ENCODE measurements around the gene SSTR3.

The SSTR3 gene

DNA sequence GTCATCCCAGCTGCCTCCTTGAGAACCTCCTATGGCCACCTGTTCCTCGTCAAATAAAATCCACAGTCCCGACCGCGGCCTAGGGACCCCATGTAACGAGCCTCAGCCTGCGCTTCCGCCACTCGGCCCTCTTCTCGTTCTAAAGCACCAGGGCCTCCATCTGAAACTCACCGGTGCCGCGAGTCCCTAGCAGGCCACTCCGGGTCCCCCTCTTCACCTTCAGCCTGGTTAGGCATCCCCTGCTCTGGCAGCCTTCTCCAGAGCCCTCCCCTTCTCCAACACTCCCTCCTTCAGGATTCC is 2.4 kb upstream of the SSTR3 start:
- no peak for TF ChIP-seq RARB (CRISPR knock-in tag; IDR thresholded peaks at IDR 0.05)
- TF ChIP-seq SNAI2 (CRISPR knock-in tag; IDR thresholded peaks at IDR 0.05): no peak
- TF ChIP-seq ZNF70 (CRISPR knock-in tag; IDR thresholded peaks at IDR 0.05): no peak
- TF ChIP-seq BACH2 (CRISPR knock-in tag; IDR thresholded peaks at IDR 0.05; ENCODE audit: borderline replicate concordance): no peak
- TF ChIP-seq ZNF8 (CRISPR knock-in tag; IDR thresholded peaks at IDR 0.05): no peak
- no peak for TF ChIP-seq ZFP3 (CRISPR knock-in tag; IDR thresholded peaks at IDR 0.05)
- TF ChIP-seq TOX (CRISPR knock-in tag; IDR thresholded peaks at IDR 0.05; ENCODE audit: borderline replicate concordance): no peak
- TF ChIP-seq ARNTL (CRISPR knock-in tag; IDR thresholded peaks at IDR 0.05; ENCODE audit: borderline replicate concordance, low read depth): no peak
- no peak for TF ChIP-seq ZFP30 (CRISPR knock-in tag; IDR thresholded peaks at IDR 0.05)
- TF ChIP-seq ISL1 (CRISPR knock-in tag; IDR thresholded peaks at IDR 0.05): no peak
- TF ChIP-seq, protein P1, sequence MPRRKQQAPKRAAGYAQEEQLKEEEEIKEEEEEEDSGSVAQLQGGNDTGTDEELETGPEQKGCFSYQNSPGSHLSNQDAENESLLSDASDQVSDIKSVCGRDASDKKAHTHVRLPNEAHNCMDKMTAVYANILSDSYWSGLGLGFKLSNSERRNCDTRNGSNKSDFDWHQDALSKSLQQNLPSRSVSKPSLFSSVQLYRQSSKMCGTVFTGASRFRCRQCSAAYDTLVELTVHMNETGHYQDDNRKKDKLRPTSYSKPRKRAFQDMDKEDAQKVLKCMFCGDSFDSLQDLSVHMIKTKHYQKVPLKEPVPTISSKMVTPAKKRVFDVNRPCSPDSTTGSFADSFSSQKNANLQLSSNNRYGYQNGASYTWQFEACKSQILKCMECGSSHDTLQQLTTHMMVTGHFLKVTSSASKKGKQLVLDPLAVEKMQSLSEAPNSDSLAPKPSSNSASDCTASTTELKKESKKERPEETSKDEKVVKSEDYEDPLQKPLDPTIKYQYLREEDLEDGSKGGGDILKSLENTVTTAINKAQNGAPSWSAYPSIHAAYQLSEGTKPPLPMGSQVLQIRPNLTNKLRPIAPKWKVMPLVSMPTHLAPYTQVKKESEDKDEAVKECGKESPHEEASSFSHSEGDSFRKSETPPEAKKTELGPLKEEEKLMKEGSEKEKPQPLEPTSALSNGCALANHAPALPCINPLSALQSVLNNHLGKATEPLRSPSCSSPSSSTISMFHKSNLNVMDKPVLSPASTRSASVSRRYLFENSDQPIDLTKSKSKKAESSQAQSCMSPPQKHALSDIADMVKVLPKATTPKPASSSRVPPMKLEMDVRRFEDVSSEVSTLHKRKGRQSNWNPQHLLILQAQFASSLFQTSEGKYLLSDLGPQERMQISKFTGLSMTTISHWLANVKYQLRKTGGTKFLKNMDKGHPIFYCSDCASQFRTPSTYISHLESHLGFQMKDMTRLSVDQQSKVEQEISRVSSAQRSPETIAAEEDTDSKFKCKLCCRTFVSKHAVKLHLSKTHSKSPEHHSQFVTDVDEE (CRISPR knock-in tag; IDR thresholded peaks at IDR 0.05): no peak
- TF ChIP-seq, protein P2, sequence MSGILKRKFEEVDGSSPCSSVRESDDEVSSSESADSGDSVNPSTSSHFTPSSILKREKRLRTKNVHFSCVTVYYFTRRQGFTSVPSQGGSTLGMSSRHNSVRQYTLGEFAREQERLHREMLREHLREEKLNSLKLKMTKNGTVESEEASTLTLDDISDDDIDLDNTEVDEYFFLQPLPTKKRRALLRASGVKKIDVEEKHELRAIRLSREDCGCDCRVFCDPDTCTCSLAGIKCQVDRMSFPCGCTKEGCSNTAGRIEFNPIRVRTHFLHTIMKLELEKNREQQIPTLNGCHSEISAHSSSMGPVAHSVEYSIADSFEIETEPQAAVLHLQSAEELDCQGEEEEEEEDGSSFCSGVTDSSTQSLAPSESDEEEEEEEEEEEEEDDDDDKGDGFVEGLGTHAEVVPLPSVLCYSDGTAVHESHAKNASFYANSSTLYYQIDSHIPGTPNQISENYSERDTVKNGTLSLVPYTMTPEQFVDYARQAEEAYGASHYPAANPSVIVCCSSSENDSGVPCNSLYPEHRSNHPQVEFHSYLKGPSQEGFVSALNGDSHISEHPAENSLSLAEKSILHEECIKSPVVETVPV (CRISPR knock-in tag; IDR thresholded peaks at IDR 0.05): no peak
- TF ChIP-seq OSR1 (CRISPR knock-in tag; IDR thresholded peaks at IDR 0.05): no peak
- TF ChIP-seq, protein P3, sequence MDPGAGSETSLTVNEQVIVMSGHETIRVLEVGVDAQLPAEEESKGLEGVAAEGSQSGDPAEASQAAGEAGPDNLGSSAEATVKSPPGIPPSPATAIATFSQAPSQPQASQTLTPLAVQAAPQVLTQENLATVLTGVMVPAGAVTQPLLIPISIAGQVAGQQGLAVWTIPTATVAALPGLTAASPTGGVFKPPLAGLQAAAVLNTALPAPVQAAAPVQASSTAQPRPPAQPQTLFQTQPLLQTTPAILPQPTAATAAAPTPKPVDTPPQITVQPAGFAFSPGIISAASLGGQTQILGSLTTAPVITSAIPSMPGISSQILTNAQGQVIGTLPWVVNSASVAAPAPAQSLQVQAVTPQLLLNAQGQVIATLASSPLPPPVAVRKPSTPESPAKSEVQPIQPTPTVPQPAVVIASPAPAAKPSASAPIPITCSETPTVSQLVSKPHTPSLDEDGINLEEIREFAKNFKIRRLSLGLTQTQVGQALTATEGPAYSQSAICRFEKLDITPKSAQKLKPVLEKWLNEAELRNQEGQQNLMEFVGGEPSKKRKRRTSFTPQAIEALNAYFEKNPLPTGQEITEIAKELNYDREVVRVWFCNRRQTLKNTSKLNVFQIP (CRISPR knock-in tag; IDR thresholded peaks at IDR 0.05; ENCODE audit: borderline replicate concordance, low read depth): no peak
- no peak for TF ChIP-seq ZNF565 (CRISPR knock-in tag; conservative IDR thresholded peaks at IDR 0.05; ENCODE audit: low read depth)
- no peak for TF ChIP-seq CSDC2 (CRISPR knock-in tag; IDR thresholded peaks at IDR 0.05)
- no peak for TF ChIP-seq ESRRG (CRISPR knock-in tag; IDR thresholded peaks at IDR 0.05)
- TF ChIP-seq PPARA (CRISPR knock-in tag; IDR thresholded peaks at IDR 0.05; ENCODE audit: borderline replicate concordance): no peak
- TF ChIP-seq, protein P4, sequence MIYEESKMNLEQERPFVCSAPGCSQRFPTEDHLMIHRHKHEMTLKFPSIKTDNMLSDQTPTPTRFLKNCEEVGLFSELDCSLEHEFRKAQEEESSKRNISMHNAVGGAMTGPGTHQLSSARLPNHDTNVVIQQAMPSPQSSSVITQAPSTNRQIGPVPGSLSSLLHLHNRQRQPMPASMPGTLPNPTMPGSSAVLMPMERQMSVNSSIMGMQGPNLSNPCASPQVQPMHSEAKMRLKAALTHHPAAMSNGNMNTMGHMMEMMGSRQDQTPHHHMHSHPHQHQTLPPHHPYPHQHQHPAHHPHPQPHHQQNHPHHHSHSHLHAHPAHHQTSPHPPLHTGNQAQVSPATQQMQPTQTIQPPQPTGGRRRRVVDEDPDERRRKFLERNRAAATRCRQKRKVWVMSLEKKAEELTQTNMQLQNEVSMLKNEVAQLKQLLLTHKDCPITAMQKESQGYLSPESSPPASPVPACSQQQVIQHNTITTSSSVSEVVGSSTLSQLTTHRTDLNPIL (CRISPR knock-in tag; IDR thresholded peaks at IDR 0.05; ENCODE audit: low read depth): no peak
- no peak for TF ChIP-seq ZC3H10 (CRISPR knock-in tag; IDR thresholded peaks at IDR 0.05)
- no peak for ATAC-seq

DNA sequence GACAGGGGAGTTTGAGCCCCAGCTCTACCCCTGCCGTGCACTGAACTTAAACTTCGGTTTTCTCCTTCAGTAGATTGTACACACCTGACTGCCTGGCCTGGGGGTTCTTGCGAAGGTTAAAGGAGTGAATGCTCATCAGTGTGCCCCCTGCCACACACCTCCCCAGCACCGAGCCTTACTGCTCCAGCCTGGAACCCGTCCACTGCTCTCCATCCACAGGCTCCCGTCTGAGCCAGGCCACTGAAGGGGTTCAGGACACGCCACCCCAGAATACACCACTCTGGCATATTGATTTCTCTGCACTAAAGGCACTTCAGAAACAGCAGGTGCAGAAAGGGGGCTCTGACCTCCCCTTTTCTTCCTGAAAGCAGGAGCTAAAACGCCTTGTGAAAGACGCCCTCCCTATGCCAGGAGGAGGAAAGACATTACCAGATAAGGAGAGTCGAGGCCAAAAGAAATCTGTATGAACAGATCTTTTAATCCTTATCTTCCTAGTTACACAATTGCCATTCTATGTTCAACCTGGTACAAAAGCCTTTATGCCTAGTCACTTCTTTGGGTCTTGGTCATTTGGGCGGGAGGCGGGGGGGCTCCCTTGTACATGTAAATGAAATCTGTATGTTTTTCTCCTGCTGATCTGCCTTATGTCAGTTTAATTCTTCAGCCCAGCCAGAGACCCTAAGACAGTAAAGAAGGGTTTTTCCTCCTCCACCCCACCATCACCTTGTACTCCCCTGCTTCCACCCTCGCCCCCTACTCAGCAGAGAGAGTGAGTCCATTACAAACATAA is 1.9 kb upstream of the SSTR3 start:
- ATAC-seq: no peak
- TF ChIP-seq ZFP3 (CRISPR knock-in tag; IDR thresholded peaks at IDR 0.05): no peak
- TF ChIP-seq ZFP30 (CRISPR knock-in tag; IDR thresholded peaks at IDR 0.05): no peak
- TF ChIP-seq OSR1 (CRISPR knock-in tag; IDR thresholded peaks at IDR 0.05): no peak
- no peak for TF ChIP-seq BACH2 (CRISPR knock-in tag; IDR thresholded peaks at IDR 0.05; ENCODE audit: borderline replicate concordance)
- TF ChIP-seq ESRRG (CRISPR knock-in tag; IDR thresholded peaks at IDR 0.05): no peak
- TF ChIP-seq, protein P4 (CRISPR knock-in tag; IDR thresholded peaks at IDR 0.05; ENCODE audit: low read depth): no peak
- TF ChIP-seq ZC3H10 (CRISPR knock-in tag; IDR thresholded peaks at IDR 0.05): no peak
- TF ChIP-seq ZNF8 (CRISPR knock-in tag; IDR thresholded peaks at IDR 0.05): no peak
- TF ChIP-seq TCF4 (CRISPR knock-in tag; IDR thresholded peaks at IDR 0.05; ENCODE audit: borderline replicate concordance): no peak
- TF ChIP-seq ISL1 (CRISPR knock-in tag; IDR thresholded peaks at IDR 0.05): no peak
- no peak for TF ChIP-seq ZNF70 (CRISPR knock-in tag; IDR thresholded peaks at IDR 0.05)
- TF ChIP-seq, protein P5, sequence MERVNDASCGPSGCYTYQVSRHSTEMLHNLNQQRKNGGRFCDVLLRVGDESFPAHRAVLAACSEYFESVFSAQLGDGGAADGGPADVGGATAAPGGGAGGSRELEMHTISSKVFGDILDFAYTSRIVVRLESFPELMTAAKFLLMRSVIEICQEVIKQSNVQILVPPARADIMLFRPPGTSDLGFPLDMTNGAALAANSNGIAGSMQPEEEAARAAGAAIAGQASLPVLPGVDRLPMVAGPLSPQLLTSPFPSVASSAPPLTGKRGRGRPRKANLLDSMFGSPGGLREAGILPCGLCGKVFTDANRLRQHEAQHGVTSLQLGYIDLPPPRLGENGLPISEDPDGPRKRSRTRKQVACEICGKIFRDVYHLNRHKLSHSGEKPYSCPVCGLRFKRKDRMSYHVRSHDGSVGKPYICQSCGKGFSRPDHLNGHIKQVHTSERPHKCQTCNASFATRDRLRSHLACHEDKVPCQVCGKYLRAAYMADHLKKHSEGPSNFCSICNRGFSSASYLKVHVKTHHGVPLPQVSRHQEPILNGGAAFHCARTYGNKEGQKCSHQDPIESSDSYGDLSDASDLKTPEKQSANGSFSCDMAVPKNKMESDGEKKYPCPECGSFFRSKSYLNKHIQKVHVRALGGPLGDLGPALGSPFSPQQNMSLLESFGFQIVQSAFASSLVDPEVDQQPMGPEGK (CRISPR knock-in tag; IDR thresholded peaks at IDR 0.05; ENCODE audit: borderline replicate concordance): no peak
- TF ChIP-seq SNAI2 (CRISPR knock-in tag; IDR thresholded peaks at IDR 0.05): no peak
- TF ChIP-seq, protein P2 (CRISPR knock-in tag; IDR thresholded peaks at IDR 0.05): no peak
- no peak for TF ChIP-seq GLIS3 (CRISPR knock-in tag; IDR thresholded peaks at IDR 0.05)

All from SK-N-SH treated with all-trans-retinoic acid at 6 μM for 48 hours (cell line).